ENCODE measurements around the gene DNAJC21. TPM values are rescaled to one million over a fixed set of nuclear protein-coding genes. Genes with fewer than 3 reads are reported as not detected.

DNAJC21 gene
- total and polyA plus RNA-seq, 4 donors = 8.8 to 21.0 (median 11.8) TPM

GRCh38 chr5:34944460-34945047 lies 15.2 kb downstream of the DNAJC21 start:
- Histone ChIP-seq H3K27me3 (ENCODE audit: control insufficient read depth in 4 of 4, insufficient read depth in 4 of 4, low read length in 3 of 4) (no peaks in the 10 kb centered on the region), H3K9me3 (ENCODE audit: control insufficient read depth in 4 of 4, low read length in 3 of 4) (no peaks in the 10 kb centered on the region), H3K4me1 (ENCODE audit: control insufficient read depth in 4 of 4, insufficient read depth in 4 of 4, low read length in 3 of 4) (no peaks in the 10 kb centered on the region), H3K9ac (ENCODE audit: low read depth in 1 of 2, low read length in 2 of 2) (no peak overlapping the region), H3K4me3 (ENCODE audit: low read depth in 1 of 3, low read length in 3 of 3) (no peak overlapping the region), H3K27ac (ENCODE audit: low read depth in 1 of 2, low read length in 2 of 2) (no peak overlapping the region), H3K36me3 (ENCODE audit: control insufficient read depth in 4 of 4, insufficient read depth in 3 of 4, low read depth in 1 of 4, low read length in 3 of 4) (peaks cover 6 to 41% (median 35%) of the 10 kb centered on the region in 4 donors)
- no peak for DNase-seq (ENCODE audit: low spot score)
- TF ChIP-seq ZBTB33 (IDR thresholded peaks at IDR 0.05) (no peak), MAX (IDR thresholded peaks at IDR 0.05) (no peak), TAF1 (conservative IDR thresholded peaks at IDR 0.05) (no peak), REST (IDR thresholded peaks at IDR 0.05) (no peak)
- WGBS = 89% methylated on average over 11 of the region's 11 CpGs

GRCh38 chr5:34957321-34957720 lies 28.0 kb downstream of the DNAJC21 start:
- H3K27me3 ChIP-seq (ENCODE audit: control insufficient read depth in 4 of 4, insufficient read depth in 4 of 4, low read length in 3 of 4) = no peaks in the 10 kb centered on the region
- 93% methylated on average over 1 of the region's 1 CpG for WGBS
- no peak overlapping the region for H3K4me3 ChIP-seq (ENCODE audit: low read depth in 1 of 3, low read length in 3 of 3)
- no peak overlapping the region for H3K9ac ChIP-seq (ENCODE audit: low read depth in 1 of 2, low read length in 2 of 2)
- H3K9me3 ChIP-seq (ENCODE audit: control insufficient read depth in 4 of 4, low read length in 3 of 4) = no peaks in the 10 kb centered on the region
- TF ChIP-seq NR2F2 (IDR thresholded peaks at IDR 0.05) (peak; percentile 71), HNF4A (conservative IDR thresholded peaks at IDR 0.05) (peak; percentile 31 to 43), RXRA (IDR thresholded peaks at IDR 0.05) (peak; percentile 65 to 73), CTCF (IDR thresholded peaks at IDR 0.05; ENCODE audit: low read depth, low read length, missing input control) (no peak)
- H3K4me1 ChIP-seq (ENCODE audit: control insufficient read depth in 4 of 4, insufficient read depth in 4 of 4, low read length in 3 of 4) = peaks cover 0 to 13% (median 10%) of the 10 kb centered on the region in 4 donors
- no peak overlapping the region for H3K27ac ChIP-seq (ENCODE audit: low read depth in 1 of 2, low read length in 2 of 2)
- peaks cover 2 to 13% (median 6%) of the 10 kb centered on the region in 4 donors for H3K36me3 ChIP-seq (ENCODE audit: control insufficient read depth in 4 of 4, insufficient read depth in 3 of 4, low read depth in 1 of 4, low read length in 3 of 4)
- no peak for DNase-seq (ENCODE audit: low spot score)
